IMR-90 (cell line): ENCODE results near the gene RAD51. TPM values are rescaled to one million over a fixed set of nuclear protein-coding genes. Genes with fewer than 3 reads are reported as not detected.

ENCODE experiments used
- ATAC-seq: fragments of 200-7000 bp; cut with Tn5 transposase; 2 replicates; pipeline ENCODE4 v1.9.1; 2020; ENCODE audit warnings: low read depth, mild to moderate bottlenecking, moderate library complexity
- BruUV-seq: library from RNA; stranded (reverse); fragments of 400-500 nt; replicated peaks from 2 replicates; lab custom pipeline; 2021; lab: Mats Ljungman, UMichigan
- CTCF ChIA-PET: fragments of 300-600 bp; formaldehyde crosslinking; extraction: SDS; loops from one replicate; lab custom pipeline; 2021; ENCODE audit warnings: antibody characterized with exemption; lab: Yijun Ruan, JAX
- POLR2A ChIA-PET: fragments of 300-600 bp; sonication (Branson Sonifier 250); formaldehyde crosslinking; loops from one replicate; lab custom pipeline; 2022; ENCODE audit warnings: antibody characterized with exemption; ENCODE audit not compliant: unreplicated experiment; lab: Charles Lee
- DNase-seq: peaks from one replicate; pipeline ENCODE4 v3.0.0; 2013
- H2AFZ ChIP-seq: replicated peaks from 2 replicates; pipeline ENCODE3; 2013; ENCODE audit warnings: low read length, mild to moderate bottlenecking; ENCODE audit not compliant: poor library complexity
- H2AK5ac ChIP-seq: 2 replicates; pipeline ENCODE4 v1.6.1; 2013; ENCODE audit warnings: low read depth, low read length, inconsistent platforms
- H2AK9ac ChIP-seq: replicated peaks from 2 replicates; pipeline ENCODE3; 2013; ENCODE audit warnings: mild to moderate bottlenecking, low read depth, low read length, moderate library complexity; ENCODE audit not compliant: poor library complexity
- H2BK120ac ChIP-seq: 2 replicates; pipeline ENCODE4 v1.6.1; 2013; ENCODE audit warnings: low read depth, low read length, inconsistent platforms
- H2BK15ac ChIP-seq: 3 replicates; pipeline ENCODE4 v1.6.1; 2013; ENCODE audit warnings: low read depth, low read length, inconsistent platforms
- H2BK20ac ChIP-seq: 2 replicates; pipeline ENCODE4 v1.6.1; 2013; ENCODE audit warnings: low read depth, mild to moderate bottlenecking, inconsistent platforms, low read length, moderate library complexity
- H2BK5ac ChIP-seq: 2 replicates; pipeline ENCODE4 v1.6.1; 2013; ENCODE audit warnings: mild to moderate bottlenecking, low read depth, low read length, inconsistent platforms; ENCODE audit not compliant: poor library complexity, severe bottlenecking
- H3K14ac ChIP-seq: replicated peaks from 2 replicates; pipeline ENCODE4 v1.6.1; 2013; ENCODE audit warnings: low read depth, low read length, inconsistent platforms
- H3K18ac ChIP-seq: 2 replicates; pipeline ENCODE4 v1.6.1; 2013; ENCODE audit warnings: low read depth, low read length, control low read depth
- H3K23ac ChIP-seq: 2 replicates; pipeline ENCODE4 v1.6.1; 2013; ENCODE audit warnings: low read depth, low read length, inconsistent platforms
- H3K27ac ChIP-seq: 2 replicates; pipeline ENCODE4 v1.5.1; 2013; ENCODE audit warnings: mild to moderate bottlenecking, control low read depth, low read length; ENCODE audit not compliant: insufficient read depth
- H3K27me3 ChIP-seq: 2 replicates; pipeline ENCODE4 v1.6.1; 2013; ENCODE audit warnings: low read length; ENCODE audit not compliant: control insufficient read depth, insufficient read depth
- H3K36me3 ChIP-seq: 2 replicates; pipeline ENCODE4 v1.6.1; 2013; ENCODE audit warnings: low read length, mixed read lengths; ENCODE audit not compliant: control insufficient read depth, insufficient read depth
- H3K4ac ChIP-seq: 2 replicates; pipeline ENCODE4 v1.6.1; 2013; ENCODE audit warnings: low read depth, low read length, inconsistent platforms
- H3K4me1 ChIP-seq: 2 replicates; pipeline ENCODE4 v1.6.1; 2013; ENCODE audit warnings: low read length, mixed read lengths; ENCODE audit not compliant: control insufficient read depth, insufficient read depth
- H3K4me2 ChIP-seq: 2 replicates; pipeline ENCODE4 v1.6.1; 2013; ENCODE audit warnings: low read depth, mild to moderate bottlenecking, control low read depth, low read length, moderate library complexity
- H3K4me3 ChIP-seq: 2 replicates; pipeline ENCODE4 v1.5.1; 2013; ENCODE audit warnings: low read depth, mild to moderate bottlenecking, control low read depth, low read length, moderate library complexity; ENCODE audit not compliant: insufficient read depth
- H3K56ac ChIP-seq: 2 replicates; pipeline ENCODE4 v1.6.1; 2013; ENCODE audit warnings: low read length, inconsistent platforms; ENCODE audit not compliant: insufficient read depth; ENCODE audit errors: extremely low read depth
- H3K79me1 ChIP-seq, 2 experiments: 2 replicates each; pipeline ENCODE4 v1.6.1; 2013; ENCODE audit warnings: low read length in 2 of 2, inconsistent platforms in 1 of 2, low read depth in 1 of 2
- H3K9ac ChIP-seq: 2 replicates; pipeline ENCODE4 v1.6.1; 2013; ENCODE audit warnings: low read depth, low read length, control low read depth
- H3K9me1 ChIP-seq: 2 replicates; pipeline ENCODE4 v1.6.1; 2013; ENCODE audit warnings: low read length, inconsistent platforms; ENCODE audit not compliant: insufficient read depth
- H3K9me3 ChIP-seq: 2 replicates; pipeline ENCODE4 v1.6.1; 2013; ENCODE audit warnings: low read length; ENCODE audit not compliant: control insufficient read depth, insufficient read depth
- H4K20me1 ChIP-seq: 2 replicates; pipeline ENCODE4 v1.6.1; 2013; ENCODE audit warnings: low read length, inconsistent platforms; ENCODE audit not compliant: insufficient read depth
- H4K5ac ChIP-seq: 2 replicates; pipeline ENCODE4 v1.6.1; 2013; ENCODE audit warnings: mild to moderate bottlenecking, low read depth, low read length, control low read depth
- H4K8ac ChIP-seq, 2 experiments: 2 replicates each; pipeline ENCODE4 v1.6.1; 2013; ENCODE audit warnings: low read depth in 2 of 2, low read length in 2 of 2, control low read depth in 1 of 2, inconsistent platforms in 1 of 2
- H4K91ac ChIP-seq: 2 replicates; pipeline ENCODE4 v1.6.1; 2013; ENCODE audit warnings: low read depth, low read length, inconsistent platforms; ENCODE audit not compliant: insufficient read depth
- BHLHE40 ChIP-seq: fragments of 150-350 bp; IDR thresholded peaks from 2 replicates; pipeline ENCODE4 v1.6.1; 2016; ENCODE audit warnings: mild to moderate bottlenecking, low read depth, low read length
- CEBPB ChIP-seq: IDR thresholded peaks from 2 replicates; pipeline ENCODE4 v1.6.1; 2012; ENCODE audit warnings: low read depth, low read length, improper control_type of control experiment
- CHD1 ChIP-seq: IDR thresholded peaks from 2 replicates; pipeline ENCODE4 v1.6.1; 2012; ENCODE audit warnings: low read depth, low read length, improper control_type of control experiment
- FOS ChIP-seq: fragments of 150-350 bp; IDR thresholded peaks from 2 replicates; pipeline ENCODE4 v1.6.1; 2016; ENCODE audit warnings: low read depth, low read length
- MAFK ChIP-seq: IDR thresholded peaks from 2 replicates; pipeline ENCODE4 v1.6.1; 2012; ENCODE audit warnings: low read depth, low read length, improper control_type of control experiment
- MAZ ChIP-seq: IDR thresholded peaks from 2 replicates; pipeline ENCODE4 v1.6.1; 2012; ENCODE audit warnings: low read depth, mild to moderate bottlenecking, low read length, improper control_type of control experiment, moderate library complexity, borderline replicate concordance
- MXI1 ChIP-seq: IDR thresholded peaks from 2 replicates; pipeline ENCODE4 v1.6.1; 2012; ENCODE audit warnings: low read depth, mild to moderate bottlenecking, low read length, moderate library complexity, borderline replicate concordance
- NFE2L2 ChIP-seq: fragments of 150-350 bp; IDR thresholded peaks from 2 replicates; pipeline ENCODE4 v1.6.1; 2016; ENCODE audit warnings: low read depth, mild to moderate bottlenecking, low read length
- RAD21 ChIP-seq: IDR thresholded peaks from 2 replicates; pipeline ENCODE4 v1.6.1; 2012; ENCODE audit warnings: low read length, improper control_type of control experiment
- RCOR1 ChIP-seq: IDR thresholded peaks from 2 replicates; pipeline ENCODE4 v1.6.1; 2012; ENCODE audit warnings: mild to moderate bottlenecking, low read length, improper control_type of control experiment; ENCODE audit not compliant: insufficient replicate concordance
- SMC3 ChIP-seq: fragments of 150-350 bp; IDR thresholded peaks from 2 replicates; pipeline ENCODE4 v1.6.1; 2016; ENCODE audit warnings: low read depth, mild to moderate bottlenecking, antibody characterized with exemption, low read length, moderate library complexity
- WGBS, 2 experiments: methylation state at CpG; one replicate each; pipeline versions ENCODE4 v1.1.5 to v1.1.7; 2013; ENCODE audit warnings: missing lambda C conversion rate in 2 of 2; ENCODE audit not compliant: insufficient read length in 1 of 2; ENCODE audit errors: extremely low coverage in 2 of 2; 5-methylcytosine and 5-hydroxymethylcytosine counted together
- dilution Hi-C: fragments of 300-500 bp; cut with HindIII; formaldehyde crosslinking; loops from one replicate; pipeline ENCODE4 v1.14.3; 2018; ENCODE audit warnings: low sequenced_read_pairs; ENCODE audit not compliant: unreplicated experiment
- in situ Hi-C: fragments of 300-500 bp; cut with MboI; formaldehyde crosslinking; loops from 3 replicates; pipeline ENCODE4 v1.14.3; 2019; ENCODE audit warnings: low sequenced_read_pairs, inconsistent platforms, mixed read lengths
- intact Hi-C: fragments of 100-400 bp; cut with micrococcal nuclease; formaldehyde crosslinking; loops from 2 replicates; pipeline ENCODE4 v1.10.0; 2022
- polyA plus RNA-seq, 3 experiments: library from polyadenylated mRNA; depleted of rRNA; stranded (reverse); fragments of >200 nt; gene quantifications; 2 replicates each; pipeline ENCODE4 v1.2.3, GENCODE V29; 2012; ENCODE audit warnings: low replicate concordance in 1 of 3
- total RNA-seq: library from RNA; depleted of rRNA; stranded (reverse); fragments of >200 nt; gene quantifications from 2 replicates; pipeline ENCODE4 v1.2.3, GENCODE V29; 2012
- TF ChIP-seq, protein P1 (sequence below): fragments of 150-350 bp; IDR thresholded peaks from 2 replicates; pipeline ENCODE4 v1.6.1; 2017; ENCODE audit warnings: mild to moderate bottlenecking, antibody characterized with exemption, low read length, low read depth
- TF ChIP-seq, protein P2 (sequence below): fragments of 150-350 bp; IDR thresholded peaks from 2 replicates; pipeline ENCODE4 v1.6.1; 2016; ENCODE audit warnings: low read depth, mild to moderate bottlenecking, low read length, moderate library complexity, borderline replicate concordance
- TF ChIP-seq, protein P3 (sequence below): conservative IDR thresholded peaks from 2 replicates; pipeline ENCODE4 v1.5.1; 2012; ENCODE audit warnings: mild to moderate bottlenecking, low read depth, low read length, improper control_type of control experiment

Gene RAD51
- total and polyA plus RNA-seq, 2 of the 4 experiments (the other 2 are of a cell fraction), result 6.8 to 8.4 TPM

DNA sequence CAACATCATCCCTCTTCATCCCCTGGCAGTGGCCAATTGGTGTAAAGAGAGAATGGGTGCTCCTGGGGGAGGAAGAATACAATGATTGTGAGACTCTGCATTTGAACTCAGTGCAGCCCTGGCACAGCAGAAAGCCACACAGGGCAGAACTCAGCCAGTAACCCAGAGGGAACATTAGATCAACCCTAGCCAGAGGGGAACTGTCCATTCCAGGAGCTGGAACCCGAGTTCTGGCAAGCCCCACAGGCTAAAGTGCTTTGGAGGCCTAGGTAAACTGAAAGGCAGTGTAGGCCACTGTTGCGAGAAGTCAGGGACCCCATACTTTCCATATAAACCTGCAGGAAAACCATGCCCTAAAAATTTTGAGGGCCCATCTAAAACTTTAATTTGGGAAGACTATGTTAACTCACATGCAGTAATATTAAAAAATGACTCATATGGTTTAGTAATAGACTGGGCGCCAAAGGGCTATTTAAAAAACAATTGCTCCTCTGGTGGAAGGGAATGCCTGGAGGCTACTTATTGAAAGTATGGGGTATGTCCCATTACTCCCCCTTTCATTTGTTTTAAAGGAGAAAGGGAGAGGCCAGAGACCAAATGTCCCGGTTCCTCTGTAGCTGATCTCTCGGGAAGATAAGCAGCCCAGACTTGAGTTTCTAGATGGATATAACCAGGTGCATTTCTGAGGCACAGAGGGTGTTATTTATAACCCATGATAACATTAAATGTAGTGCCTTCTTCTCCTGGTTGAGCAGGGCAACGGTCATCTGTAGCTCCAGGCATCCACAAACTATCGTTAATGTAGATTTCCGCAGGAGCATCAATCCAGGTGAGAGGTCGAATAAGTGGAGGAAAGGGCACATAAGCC is 5.8 kb upstream of the RAD51 start:
- Histone ChIP-seq H3K4me1 (peaks cover 4% of the 10 kb centered on the region; the same call in 1 of the 2 replicates), H3K9me3 (no peaks in the 10 kb centered on the region), H4K8ac (no peak overlapping the region), H3K4me2 (no peak overlapping the region), H3K14ac (no peak overlapping the region), H3K18ac (no peak overlapping the region), H3K56ac (no peak overlapping the region), H2BK120ac (no peak overlapping the region), H3K4ac (no peak overlapping the region), H2BK15ac (no peak overlapping the region), H2AFZ (no peak overlapping the region), H2AK9ac (no peak overlapping the region), H3K9me1 (0 out of 2 replicates have a peak, but pooled peaks cover 7% of the 10 kb centered on the region), H3K9ac (no peak overlapping the region), H3K27ac (no peak overlapping the region), H3K27me3 (no peaks in the 10 kb centered on the region), H2AK5ac (no peak overlapping the region), H4K91ac (no peak overlapping the region), H2BK20ac (no peak overlapping the region), H3K36me3 (peaks cover 4% of the 10 kb centered on the region; the same call in 1 of the 2 replicates), H2BK5ac (no peak overlapping the region), H3K79me1 (peaks cover 12 to 14% of the 10 kb centered on the region in 2 experiments), H3K4me3 (no peak overlapping the region), H4K5ac (no peak overlapping the region), H4K20me1 (0 out of 2 replicates have a peak, but pooled peaks cover under 1% of the 10 kb centered on the region), H3K23ac (no peak overlapping the region)
- intact Hi-C loops, result no loop called here
- ChIA-PET CTCF (no interaction called here), POLR2A (no interaction called here)
- in situ Hi-C loops, result no loop called here
- dilution Hi-C loops, result no loop called here
- DNase-seq (no peak), ATAC-seq (no peak)
- WGBS, 2 experiments, result 80% methylated on average over 1 of the region's 9 CpGs; no CpG with 5 or more reads in 1 of the 2 experiments
- no TSS peak for BruUV-seq
- no peak for TF ChIP-seq BHLHE40
- no peak for TF ChIP-seq NFE2L2
- no peak for TF ChIP-seq CEBPB
- no peak for TF ChIP-seq RCOR1
- TF ChIP-seq, protein P1, sequence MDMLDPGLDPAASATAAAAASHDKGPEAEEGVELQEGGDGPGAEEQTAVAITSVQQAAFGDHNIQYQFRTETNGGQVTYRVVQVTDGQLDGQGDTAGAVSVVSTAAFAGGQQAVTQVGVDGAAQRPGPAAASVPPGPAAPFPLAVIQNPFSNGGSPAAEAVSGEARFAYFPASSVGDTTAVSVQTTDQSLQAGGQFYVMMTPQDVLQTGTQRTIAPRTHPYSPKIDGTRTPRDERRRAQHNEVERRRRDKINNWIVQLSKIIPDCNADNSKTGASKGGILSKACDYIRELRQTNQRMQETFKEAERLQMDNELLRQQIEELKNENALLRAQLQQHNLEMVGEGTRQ, result no peak
- TF ChIP-seq RAD21, result no peak
- TF ChIP-seq FOS, result no peak
- TF ChIP-seq, protein P2, sequence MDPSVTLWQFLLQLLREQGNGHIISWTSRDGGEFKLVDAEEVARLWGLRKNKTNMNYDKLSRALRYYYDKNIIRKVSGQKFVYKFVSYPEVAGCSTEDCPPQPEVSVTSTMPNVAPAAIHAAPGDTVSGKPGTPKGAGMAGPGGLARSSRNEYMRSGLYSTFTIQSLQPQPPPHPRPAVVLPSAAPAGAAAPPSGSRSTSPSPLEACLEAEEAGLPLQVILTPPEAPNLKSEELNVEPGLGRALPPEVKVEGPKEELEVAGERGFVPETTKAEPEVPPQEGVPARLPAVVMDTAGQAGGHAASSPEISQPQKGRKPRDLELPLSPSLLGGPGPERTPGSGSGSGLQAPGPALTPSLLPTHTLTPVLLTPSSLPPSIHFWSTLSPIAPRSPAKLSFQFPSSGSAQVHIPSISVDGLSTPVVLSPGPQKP, result no peak
- TF ChIP-seq MAZ, result no peak
- no peak for TF ChIP-seq SMC3
- TF ChIP-seq MXI1, result no peak
- TF ChIP-seq CHD1, result no peak
- no peak for TF ChIP-seq MAFK
- TF ChIP-seq, protein P3, sequence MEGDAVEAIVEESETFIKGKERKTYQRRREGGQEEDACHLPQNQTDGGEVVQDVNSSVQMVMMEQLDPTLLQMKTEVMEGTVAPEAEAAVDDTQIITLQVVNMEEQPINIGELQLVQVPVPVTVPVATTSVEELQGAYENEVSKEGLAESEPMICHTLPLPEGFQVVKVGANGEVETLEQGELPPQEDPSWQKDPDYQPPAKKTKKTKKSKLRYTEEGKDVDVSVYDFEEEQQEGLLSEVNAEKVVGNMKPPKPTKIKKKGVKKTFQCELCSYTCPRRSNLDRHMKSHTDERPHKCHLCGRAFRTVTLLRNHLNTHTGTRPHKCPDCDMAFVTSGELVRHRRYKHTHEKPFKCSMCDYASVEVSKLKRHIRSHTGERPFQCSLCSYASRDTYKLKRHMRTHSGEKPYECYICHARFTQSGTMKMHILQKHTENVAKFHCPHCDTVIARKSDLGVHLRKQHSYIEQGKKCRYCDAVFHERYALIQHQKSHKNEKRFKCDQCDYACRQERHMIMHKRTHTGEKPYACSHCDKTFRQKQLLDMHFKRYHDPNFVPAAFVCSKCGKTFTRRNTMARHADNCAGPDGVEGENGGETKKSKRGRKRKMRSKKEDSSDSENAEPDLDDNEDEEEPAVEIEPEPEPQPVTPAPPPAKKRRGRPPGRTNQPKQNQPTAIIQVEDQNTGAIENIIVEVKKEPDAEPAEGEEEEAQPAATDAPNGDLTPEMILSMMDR, result no peak
